HG02798 (cell line): ENCODE data around the gene PRDX6.

Experiments
- ATAC-seq: cut with Tn5 transposase; IDR thresholded peaks from one replicate; pipeline ENCODE4 v1.9.1; 2021; ENCODE audit warnings: mild to moderate bottlenecking; ENCODE audit not compliant: unreplicated experiment, poor library complexity

PRDX6 gene

DNA sequence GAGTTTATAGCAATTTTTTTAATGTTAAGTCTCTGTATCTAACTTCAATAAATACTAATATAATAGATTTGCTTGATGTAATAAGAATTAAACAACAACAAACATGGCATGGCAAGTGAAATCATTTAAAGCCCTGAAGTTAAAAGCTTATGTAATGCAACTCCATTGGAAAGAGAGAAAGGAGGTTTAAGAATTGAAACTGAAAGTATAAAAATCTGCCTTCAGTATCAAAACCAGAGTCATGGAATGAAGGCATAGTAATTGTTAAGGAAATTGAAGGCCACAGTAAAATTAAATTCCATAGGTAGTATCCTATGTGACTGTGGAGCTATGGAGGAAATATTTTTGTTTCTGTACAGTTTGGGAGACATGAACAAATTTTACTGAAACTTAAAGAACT lies 55.1 kb downstream of the PRDX6 start:
- no peak for ATAC-seq

- no peak for ATAC-seq
Measured at GRCh38 chr1:173536223-173536622, 59.1 kb downstream of the PRDX6 start.
